Esophagus muscularis mucosa (tissue), 3 donors: ENCODE results near the gene HIP1R.

Source experiments
- CTCF ChIP-seq, 3 experiments: fragments of 200-600 bp in 2 of 3; fragments of 450-650 bp in 1 of 3; sonication (generic) in 2 of 3; IDR thresholded peaks; one replicate each; pipeline ENCODE4 v1.5.1; 2017 to 2019; ENCODE audit warnings: antibody characterized with exemption in 3 of 3, mild to moderate bottlenecking in 2 of 3, moderate library complexity in 1 of 3
- POLR2A ChIP-seq: fragments of 450-650 bp; IDR thresholded peaks from one replicate; pipeline ENCODE4 v1.6.1; 2017; ENCODE audit warnings: antibody characterized with exemption, moderate library complexity, mild to moderate bottlenecking, low read depth

- TF ChIP-seq CTCF (IDR thresholded peaks at IDR 0.05) (no peak), POLR2A (no peak)
Measured at GRCh38 chr12:122847516-122847836, 12.2 kb downstream of the HIP1R start.
